RPMI7951 (cell line): ENCODE results near the gene KHK. TPM values are rescaled to one million over a fixed set of nuclear protein-coding genes. Genes with fewer than 3 reads are reported as not detected.
"Not testable (repeated sequence)": the region's sequence is repeated elsewhere in the genome, so short reads cannot be mapped to it uniquely, and the experiment has no call there.

ENCODE experiments used
- DNase-seq: peaks from one replicate; pipeline ENCODE4 v3.0.0-alpha.2; 2012; ENCODE audit warnings: low read depth
- total RNA-seq: library from RNA; depleted of rRNA; stranded (reverse); fragments of >200 nt; shearing (Covaris generic); gene quantifications from 2 replicates; pipeline ENCODE4 v1.2.3, GENCODE V29; 2014

The KHK gene
- total RNA-seq, 1 experiment from 2014 or later = 4.1 TPM

GRCh38 chr2:27095745-27096651, 9.4 kb downstream of the KHK start:
- DNase-seq = peak; percentile 66

DNA sequence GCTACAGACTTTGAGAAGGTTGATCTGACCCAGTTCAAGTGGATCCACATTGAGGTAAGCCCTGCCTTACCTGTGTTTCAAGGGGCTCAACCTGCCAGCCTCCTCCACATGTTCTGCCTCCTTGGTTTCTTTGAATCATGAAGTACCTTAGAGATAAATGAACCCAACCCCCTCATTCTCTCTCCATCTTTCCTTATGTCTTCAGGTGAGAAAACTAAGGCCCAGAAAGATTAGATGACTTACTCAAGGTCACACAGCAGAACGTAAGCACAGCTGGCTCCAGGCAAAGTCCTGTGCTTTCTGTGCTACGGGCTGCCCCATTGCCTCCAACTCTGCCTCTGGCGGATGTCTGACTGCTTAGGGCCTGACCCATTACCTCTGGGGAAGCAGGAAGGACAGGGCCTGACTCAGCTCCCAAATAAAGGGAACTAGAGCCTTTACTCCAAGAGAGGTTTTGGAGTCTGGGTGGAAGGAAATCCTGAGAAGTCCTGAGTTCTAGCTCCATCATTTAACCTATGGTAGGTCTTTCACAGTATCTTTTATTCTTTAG, 10.3 kb downstream of the KHK start:
- no peak for DNase-seq

DNA sequence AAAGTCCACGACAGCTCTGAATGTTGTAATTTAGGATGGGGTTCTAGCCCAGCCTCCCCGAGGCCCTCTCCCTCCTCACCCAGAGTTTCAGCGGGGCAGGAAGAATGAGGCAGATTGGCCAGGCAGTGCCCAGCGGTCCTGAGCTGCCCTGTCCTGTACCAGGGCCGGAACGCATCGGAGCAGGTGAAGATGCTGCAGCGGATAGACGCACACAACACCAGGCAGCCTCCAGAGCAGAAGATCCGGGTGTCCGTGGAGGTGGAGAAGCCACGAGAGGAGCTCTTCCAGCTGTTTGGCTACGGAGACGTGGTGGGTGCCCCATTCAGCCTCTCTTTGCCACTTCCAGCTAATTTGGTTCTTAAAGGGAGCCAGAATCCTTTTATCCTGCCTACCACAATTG, 10.8 kb downstream of the KHK start:
- DNase-seq = no peak

DNA sequence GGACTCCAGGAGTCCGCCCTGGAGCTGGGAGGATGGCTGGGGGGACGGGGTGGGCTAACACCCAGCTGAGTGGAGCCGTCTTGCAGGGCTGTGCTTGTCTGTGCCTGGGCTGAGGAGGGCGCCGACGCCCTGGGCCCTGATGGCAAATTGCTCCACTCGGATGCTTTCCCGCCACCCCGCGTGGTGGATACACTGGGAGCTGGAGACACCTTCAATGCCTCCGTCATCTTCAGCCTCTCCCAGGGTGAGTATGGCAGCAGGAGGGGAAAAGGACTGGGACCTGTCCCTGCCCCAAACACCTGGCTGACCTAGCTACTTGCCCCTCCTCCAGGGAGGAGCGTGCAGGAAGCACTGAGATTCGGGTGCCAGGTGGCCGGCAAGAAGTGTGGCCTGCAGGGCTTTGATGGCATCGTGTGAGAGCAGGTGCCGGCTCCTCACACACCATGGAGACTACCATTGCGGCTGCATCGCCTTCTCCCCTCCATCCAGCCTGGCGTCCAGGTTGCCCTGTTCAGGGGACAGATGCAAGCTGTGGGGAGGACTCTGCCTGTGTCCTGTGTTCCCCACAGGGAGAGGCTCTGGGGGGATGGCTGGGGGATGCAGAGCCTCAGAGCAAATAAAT, 12.9 kb downstream of the KHK start:
- no peak for DNase-seq

DNA sequence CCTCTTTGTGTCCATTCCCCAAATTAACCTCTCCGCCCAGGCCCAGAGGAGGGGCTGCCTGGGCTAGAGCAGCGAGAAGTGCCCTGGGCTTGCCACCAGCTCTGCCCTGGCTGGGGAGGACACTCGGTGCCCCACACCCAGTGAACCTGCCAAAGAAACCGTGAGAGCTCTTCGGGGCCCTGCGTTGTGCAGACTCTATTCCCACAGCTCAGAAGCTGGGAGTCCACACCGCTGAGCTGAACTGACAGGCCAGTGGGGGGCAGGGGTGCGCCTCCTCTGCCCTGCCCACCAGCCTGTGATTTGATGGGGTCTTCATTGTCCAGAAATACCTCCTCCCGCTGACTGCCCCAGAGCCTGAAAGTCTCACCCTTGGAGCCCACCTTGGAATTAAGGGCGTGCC, 13.5 kb downstream of the KHK start:
- DNase-seq = no peak

DNA sequence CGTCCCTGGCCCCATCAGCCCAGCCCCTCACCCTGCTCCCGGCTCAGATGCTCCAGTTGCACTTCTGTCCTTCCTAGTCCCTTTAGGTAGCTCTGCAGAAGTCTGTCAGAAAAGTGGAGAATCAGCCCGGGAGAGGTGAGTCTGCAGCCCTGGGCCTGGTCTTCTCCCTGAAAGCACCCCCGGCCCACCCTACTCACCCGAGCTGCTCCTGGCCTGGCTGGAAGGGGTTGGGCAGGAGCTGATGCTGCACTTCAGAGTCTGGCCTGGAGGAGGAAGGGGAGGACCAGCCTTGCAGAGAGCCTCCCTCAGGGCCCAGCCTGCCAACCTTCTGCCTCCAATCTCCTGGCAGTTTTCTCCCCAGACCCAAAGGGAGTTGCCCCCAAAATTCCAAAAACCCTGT, 15.8 kb downstream of the KHK start:
- no peak for DNase-seq

DNA sequence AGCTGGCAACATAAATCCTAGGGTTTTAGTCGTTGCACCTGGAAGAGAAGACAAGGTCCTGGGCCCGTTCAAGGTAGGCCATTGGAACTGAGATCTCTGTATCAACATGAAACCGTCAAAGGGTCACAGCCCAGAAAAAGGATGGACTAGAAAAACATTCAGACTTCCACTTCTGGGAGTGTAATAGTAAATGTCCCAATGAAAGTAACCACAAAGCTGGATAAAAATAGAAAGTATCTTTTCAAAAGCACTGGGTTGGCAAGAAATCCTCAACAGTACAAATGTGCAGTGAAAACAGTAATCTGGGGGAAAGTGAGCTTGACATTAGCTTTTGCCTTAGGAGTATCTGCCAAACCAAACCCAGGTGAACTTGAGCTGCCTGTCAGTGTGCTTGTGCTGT, 19.4 kb downstream of the KHK start:
- DNase-seq = no peak

DNA sequence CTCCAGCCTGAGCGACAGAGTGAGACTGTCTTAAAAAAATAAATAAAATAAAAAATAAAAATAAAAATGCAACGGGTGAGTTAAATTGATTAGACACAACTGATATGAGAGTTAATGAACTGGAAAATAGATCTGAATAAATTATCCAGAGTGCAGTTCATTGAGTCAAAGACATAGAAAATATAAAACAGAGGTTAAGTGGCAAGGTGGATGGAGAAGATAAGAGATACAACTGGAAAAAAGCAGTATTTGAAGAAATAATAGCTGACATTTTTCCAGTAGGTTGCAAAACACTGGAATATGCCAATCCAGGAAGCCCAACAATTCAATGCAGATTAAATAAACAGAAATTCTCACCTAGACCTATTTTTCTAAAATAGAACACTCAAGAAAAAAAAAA, 21.6 kb downstream of the KHK start:
- DNase-seq = no peak

DNA sequence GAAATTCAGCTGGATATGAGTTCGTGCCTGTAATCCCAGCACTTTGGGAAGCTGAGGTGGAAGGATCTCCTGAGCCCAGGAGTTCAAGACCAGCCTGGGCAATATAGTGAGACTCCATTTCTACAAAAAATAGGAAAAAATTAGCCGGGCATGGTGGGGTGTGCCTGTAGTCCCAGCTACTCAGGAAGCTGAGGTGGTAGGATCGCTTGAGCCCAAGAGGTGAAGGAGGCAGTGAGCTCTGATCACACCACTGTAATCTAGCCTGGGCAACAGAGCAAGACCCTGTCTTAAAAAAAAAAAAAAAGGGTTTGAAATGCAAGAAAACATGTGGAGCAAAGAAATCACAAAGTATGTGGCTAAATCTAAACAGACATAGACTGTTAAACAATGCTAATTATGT, 22.5 kb downstream of the KHK start:
- DNase-seq = no peak

DNA sequence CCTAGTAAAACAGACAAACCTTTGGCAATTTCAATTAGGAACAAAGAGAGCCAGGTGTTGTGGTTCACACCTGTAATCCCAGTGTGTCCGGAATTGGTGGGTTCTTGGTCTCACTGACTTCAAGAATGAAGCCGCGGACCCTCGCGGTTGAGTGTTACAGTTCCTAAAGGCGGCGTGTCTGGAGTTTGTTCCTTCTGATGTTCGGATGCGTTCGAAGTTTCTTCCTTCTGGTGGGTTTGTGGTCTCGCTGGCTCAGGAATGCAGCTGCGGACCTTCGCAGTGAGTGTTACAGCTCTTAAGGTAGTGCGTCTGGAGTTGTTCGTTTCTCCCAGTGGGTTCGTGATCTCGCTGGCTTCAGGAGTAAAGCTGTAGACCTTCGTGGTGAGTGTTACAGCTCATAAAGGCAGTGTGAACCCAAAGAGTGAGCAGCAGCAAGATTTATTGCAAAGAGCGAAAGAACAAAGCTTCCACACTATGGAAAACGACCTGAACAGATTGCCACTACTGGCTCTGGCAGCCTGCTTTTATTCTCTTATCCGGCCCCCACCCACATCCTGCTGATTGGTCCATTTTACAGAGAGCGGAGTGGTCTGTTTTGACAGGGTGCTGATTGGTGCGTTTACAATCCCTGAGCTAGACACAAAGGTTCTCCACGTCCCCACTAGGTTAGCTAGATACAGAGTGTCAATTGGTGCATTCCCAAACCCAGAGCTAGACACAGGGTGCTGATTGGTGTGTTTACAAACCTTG, 24.2 kb downstream of the KHK start:
- not testable (repeated sequence) for DNase-seq

DNA sequence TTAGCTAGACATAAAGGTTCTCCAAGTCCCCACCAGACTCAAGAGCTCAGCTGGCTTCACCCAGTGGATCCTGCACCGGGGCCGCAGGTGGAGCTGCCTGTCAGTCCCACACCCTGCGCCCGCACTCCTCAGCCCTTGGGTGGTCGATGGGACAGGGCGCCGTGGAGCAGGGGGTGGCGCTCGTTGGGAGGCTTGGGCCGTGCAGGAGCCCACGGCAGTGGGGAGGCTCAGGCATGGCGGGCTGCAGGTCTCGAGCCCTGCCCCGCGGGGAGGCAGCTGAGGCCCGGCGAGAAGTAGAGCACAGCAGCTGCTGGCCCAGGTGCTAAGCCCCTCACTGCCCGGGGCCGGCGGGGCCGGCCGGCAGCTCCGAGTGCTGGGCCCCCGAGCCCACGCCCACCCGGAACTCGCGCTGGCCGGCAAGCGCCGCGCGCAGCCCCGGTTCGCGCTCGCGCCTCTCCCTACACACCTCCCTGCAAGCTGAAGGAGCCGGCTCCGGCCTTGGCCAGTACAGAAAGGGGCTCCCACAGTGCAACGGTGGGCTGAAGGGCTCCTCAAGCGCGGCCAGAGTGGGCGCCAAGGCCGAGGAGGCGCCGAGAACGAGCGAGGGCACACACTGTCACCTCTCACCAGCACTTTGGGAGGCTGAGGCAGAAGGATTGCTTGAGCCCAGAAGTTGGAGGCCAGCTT, 25.0 kb downstream of the KHK start:
- not testable (repeated sequence) for DNase-seq

DNA sequence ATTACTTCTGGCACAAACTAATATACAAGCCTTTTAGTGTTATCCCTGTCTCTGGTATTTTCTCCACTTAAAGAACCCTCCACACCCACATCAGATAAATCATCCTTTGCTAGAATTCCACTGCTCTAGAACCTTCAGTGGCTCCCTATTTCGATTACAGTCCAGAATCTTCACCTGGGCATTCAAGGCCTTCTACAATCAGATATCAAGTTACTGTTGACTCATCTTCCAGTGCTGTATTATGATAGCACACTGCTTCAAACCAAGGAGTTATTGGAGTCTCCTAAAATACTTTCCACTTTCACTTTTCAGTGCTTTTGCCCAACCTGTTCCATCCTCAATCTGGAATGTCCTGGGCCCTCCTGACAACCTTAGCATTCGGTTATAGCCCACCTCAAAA, 28.9 kb downstream of the KHK start:
- DNase-seq = no peak

GRCh38 chr2:27117995-27118524, 31.5 kb downstream of the KHK start:
- no peak for DNase-seq

- no peak for DNase-seq
Observed at GRCh38 chr2:27118525-27119329, 32.2 kb downstream of the KHK start, which contains the start of gene CGREF1. Gene CGREF1, minus strand, starts transcription at chr2:27119128. Its CDS starts 14,762 bp downstream, at chr2:27104366.

DNA sequence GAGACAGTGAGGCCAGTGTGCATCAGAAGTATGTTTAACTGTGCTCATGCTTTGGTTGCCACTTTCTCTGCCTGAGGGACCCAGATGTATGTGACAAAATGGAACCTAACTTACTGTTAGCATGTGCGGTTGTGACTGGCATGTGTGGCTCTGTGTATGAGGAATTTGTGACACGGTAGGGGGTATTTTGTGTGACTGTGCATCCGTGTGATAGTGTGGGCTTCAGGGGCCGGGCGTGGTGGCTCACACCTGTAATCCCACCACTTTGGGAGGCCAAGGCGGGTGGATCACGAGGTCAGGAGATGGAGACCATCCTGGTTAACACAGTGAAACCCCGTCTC, 32.7 kb downstream of the KHK start:
- not testable (repeated sequence) for DNase-seq

GRCh38 chr2:27121906-27122305, 35.3 kb downstream of the KHK start:
- no peak for DNase-seq

DNA sequence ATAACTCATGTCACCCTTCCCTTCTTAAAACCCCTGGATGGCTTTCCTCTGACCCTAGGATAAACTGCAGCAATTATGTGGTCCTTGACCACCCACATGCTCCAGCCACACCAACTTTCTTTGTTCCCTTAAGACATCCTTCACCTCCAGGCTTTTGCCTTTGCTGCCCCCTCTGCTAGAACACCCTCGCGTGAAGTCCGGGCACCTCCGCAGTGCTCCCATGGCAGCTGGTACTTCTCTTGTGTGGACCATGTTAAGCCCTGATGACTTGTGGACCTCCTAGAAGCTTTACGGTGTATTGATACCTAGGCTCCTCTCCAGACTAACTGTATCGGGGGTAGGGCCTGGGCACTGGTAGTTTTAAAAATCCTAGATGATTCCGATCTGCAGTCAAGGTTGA, 36.2 kb downstream of the KHK start:
- DNase-seq = no peak

GRCh38 chr2:27123302-27124150, 37.0 kb downstream of the KHK start, which contains the start of gene ABHD1:
Gene ABHD1, plus strand, starts transcription at chr2:27123815. Its CDS starts 134 bp downstream, at chr2:27123949.
- peak; percentile 35 for DNase-seq

- no peak for DNase-seq
Observed at GRCh38 chr2:27125104-27125503, 38.5 kb downstream of the KHK start.
